ENCODE data around the gene SLC25A51.
A peak's percentile ranks its signal among the peaks of the same experiment; 100 is the strongest.

The SLC25A51 gene

DNA sequence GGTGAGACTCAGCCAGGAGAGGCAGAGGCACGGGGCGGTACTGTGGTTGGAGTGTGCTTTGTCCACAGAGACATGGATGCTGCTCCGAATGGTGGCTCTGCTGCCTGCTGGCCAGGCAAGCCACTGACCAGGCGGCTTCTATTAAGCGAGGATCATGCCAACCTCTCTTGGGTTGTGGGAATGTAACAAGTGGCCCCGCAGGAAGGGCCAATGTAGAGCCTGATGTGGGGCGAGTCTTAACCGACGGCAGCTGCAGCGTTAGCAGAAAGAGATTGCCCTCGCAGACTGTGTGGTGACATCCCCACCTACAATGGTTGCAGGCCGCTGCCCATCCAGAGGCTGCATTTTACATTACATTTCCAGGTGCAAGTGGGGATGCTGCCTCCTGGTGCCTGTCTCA is 46.6 kb upstream of the SLC25A51 start:
- TF ChIP-seq CEBPB (IDR thresholded peaks at IDR 0.05) (no peak), YY1 (IDR thresholded peaks at IDR 0.05; ENCODE audit: low read depth) (no peak), TAF1 (IDR thresholded peaks at IDR 0.05; ENCODE audit: low read depth) (no peak), NFIC (IDR thresholded peaks at IDR 0.05) (no peak), EP300 (IDR thresholded peaks at IDR 0.05; ENCODE audit: borderline replicate concordance) (no peak), CREB1 (IDR thresholded peaks at IDR 0.05; ENCODE audit: low read depth) (no peak)
- TF ChIP-seq, protein P1, sequence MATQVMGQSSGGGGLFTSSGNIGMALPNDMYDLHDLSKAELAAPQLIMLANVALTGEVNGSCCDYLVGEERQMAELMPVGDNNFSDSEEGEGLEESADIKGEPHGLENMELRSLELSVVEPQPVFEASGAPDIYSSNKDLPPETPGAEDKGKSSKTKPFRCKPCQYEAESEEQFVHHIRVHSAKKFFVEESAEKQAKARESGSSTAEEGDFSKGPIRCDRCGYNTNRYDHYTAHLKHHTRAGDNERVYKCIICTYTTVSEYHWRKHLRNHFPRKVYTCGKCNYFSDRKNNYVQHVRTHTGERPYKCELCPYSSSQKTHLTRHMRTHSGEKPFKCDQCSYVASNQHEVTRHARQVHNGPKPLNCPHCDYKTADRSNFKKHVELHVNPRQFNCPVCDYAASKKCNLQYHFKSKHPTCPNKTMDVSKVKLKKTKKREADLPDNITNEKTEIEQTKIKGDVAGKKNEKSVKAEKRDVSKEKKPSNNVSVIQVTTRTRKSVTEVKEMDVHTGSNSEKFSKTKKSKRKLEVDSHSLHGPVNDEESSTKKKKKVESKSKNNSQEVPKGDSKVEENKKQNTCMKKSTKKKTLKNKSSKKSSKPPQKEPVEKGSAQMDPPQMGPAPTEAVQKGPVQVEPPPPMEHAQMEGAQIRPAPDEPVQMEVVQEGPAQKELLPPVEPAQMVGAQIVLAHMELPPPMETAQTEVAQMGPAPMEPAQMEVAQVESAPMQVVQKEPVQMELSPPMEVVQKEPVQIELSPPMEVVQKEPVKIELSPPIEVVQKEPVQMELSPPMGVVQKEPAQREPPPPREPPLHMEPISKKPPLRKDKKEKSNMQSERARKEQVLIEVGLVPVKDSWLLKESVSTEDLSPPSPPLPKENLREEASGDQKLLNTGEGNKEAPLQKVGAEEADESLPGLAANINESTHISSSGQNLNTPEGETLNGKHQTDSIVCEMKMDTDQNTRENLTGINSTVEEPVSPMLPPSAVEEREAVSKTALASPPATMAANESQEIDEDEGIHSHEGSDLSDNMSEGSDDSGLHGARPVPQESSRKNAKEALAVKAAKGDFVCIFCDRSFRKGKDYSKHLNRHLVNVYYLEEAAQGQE (IDR thresholded peaks at IDR 0.05; ENCODE audit: low read depth): no peak

DNA sequence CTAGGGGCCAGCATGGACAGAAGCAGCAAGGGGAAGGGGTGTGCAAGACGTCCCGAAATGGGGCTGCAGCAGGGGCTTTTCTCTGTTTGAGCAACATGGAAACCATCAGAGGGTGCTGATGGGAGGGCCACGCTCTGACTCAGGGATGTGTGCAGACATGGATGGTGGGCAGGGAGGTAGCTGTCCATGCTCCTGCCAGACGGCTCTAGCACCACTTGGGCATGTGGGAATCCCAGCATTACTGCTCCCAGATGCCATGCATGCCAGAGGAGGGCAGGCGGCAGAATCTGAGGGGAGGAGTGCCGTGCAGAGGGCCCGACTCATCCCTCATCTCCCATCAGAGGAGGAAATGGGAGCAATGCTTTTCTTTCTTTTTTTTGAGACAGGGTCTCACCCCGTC is 45.6 kb upstream of the SLC25A51 start:
- TF ChIP-seq CEBPB (IDR thresholded peaks at IDR 0.05): no peak
- no peak for TF ChIP-seq NFIC (IDR thresholded peaks at IDR 0.05)
- peak; percentile 51 for TF ChIP-seq TEAD4 (IDR thresholded peaks at IDR 0.05)

DNA sequence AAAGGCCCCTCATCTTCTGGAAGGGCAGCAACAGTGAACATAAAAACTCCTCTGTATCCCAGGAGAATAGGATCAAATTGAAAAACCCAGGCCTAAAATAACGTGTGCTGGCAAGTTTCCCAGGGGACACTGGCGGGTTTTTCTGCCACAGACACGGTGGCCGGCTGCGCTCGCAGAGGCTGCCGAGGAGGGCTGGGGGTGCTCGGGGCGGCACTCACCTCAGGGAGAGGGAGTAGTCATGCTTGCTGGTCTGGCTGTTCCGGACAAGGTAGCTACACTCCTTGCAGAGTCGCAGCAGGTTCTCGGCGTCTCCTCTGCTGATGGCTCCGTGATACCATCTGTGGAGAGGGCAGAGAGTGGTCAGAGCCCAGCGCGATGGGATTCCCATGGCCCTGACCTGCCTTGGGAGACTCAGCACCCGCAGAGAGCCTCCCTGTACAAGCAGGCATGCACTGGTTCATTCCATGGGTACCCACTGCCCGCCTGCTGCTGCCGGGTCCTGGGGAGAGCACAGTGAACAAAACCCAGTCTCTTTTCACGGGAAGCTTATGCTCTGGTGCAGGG is 44.6 kb upstream of the SLC25A51 start:
- TF ChIP-seq ZBTB7A (IDR thresholded peaks at IDR 0.05; ENCODE audit: low read depth) (no peak), TAF1 (IDR thresholded peaks at IDR 0.05; ENCODE audit: low read depth) (no peak), TEAD4 (IDR thresholded peaks at IDR 0.05) (no peak), CEBPB (IDR thresholded peaks at IDR 0.05) (no peak), NFIC (IDR thresholded peaks at IDR 0.05) (no peak), CREB1 (IDR thresholded peaks at IDR 0.05; ENCODE audit: low read depth) (no peak)

DNA sequence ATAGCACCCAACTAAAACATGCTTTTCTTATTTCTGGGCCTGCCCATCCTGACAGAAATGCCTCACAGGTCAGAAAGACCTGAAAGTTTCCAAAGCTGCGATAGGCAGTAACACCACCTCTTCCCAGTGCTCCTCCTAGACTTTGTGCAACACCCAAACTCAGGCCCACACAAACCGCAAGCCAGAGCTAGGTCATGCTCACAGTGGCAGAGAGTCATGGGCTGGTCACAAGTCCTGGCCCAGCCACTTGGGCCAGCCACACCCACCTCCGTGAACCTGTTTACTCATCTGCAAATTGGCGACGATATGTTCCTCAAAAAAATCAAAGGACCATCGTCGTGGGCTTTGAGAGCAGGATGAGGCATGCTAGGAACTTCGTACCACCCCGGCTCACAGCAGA is 44.0 kb upstream of the SLC25A51 start:
- TF ChIP-seq EGR1 (IDR thresholded peaks at IDR 0.05) (no peak), FOXM1 (IDR thresholded peaks at IDR 0.05; ENCODE audit: borderline replicate concordance, low read depth) (no peak), ZBTB7A (IDR thresholded peaks at IDR 0.05; ENCODE audit: low read depth) (no peak), TCF12 (IDR thresholded peaks at IDR 0.05; ENCODE audit: low read depth) (no peak), EP300 (IDR thresholded peaks at IDR 0.05; ENCODE audit: borderline replicate concordance) (no peak)

DNA sequence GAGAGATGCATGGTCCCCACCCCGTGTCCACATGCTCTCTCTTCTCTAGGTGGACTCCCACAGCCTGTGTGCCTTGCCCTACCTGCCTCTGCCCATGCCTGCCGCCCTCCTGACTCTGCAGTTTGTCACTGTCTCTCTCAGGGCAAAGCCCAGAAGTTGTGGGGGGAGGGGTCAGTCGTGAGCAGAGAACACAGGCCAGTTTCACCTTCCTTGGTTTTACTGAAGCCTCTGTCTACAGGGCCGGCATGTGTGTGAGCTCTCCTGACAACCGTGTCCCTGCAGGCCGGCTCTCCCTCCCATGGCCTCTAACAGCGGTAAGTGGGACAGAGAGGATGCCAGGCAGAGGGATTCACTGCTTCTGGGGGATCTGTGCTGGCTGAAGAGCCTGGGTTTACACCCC is 43.5 kb upstream of the SLC25A51 start:
- TF ChIP-seq TCF12 (IDR thresholded peaks at IDR 0.05; ENCODE audit: low read depth) (no peak), CEBPB (IDR thresholded peaks at IDR 0.05) (no peak), TAF1 (IDR thresholded peaks at IDR 0.05; ENCODE audit: low read depth) (no peak), ZBTB7A (IDR thresholded peaks at IDR 0.05; ENCODE audit: low read depth) (no peak), NFIC (IDR thresholded peaks at IDR 0.05) (no peak), RAD21 (IDR thresholded peaks at IDR 0.05; ENCODE audit: low read depth) (no peak), EP300 (IDR thresholded peaks at IDR 0.05; ENCODE audit: borderline replicate concordance) (no peak), YY1 (IDR thresholded peaks at IDR 0.05; ENCODE audit: low read depth) (no peak), TEAD4 (IDR thresholded peaks at IDR 0.05) (no peak), FOXM1 (IDR thresholded peaks at IDR 0.05; ENCODE audit: borderline replicate concordance, low read depth) (no peak), EGR1 (IDR thresholded peaks at IDR 0.05) (no peak), CREB1 (IDR thresholded peaks at IDR 0.05; ENCODE audit: low read depth) (no peak)
- TF ChIP-seq, protein P1 (IDR thresholded peaks at IDR 0.05; ENCODE audit: low read depth): no peak
- TF ChIP-seq, protein P2, sequence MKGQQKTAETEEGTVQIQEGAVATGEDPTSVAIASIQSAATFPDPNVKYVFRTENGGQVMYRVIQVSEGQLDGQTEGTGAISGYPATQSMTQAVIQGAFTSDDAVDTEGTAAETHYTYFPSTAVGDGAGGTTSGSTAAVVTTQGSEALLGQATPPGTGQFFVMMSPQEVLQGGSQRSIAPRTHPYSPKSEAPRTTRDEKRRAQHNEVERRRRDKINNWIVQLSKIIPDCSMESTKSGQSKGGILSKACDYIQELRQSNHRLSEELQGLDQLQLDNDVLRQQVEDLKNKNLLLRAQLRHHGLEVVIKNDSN (IDR thresholded peaks at IDR 0.05): no peak
- TF ChIP-seq, protein P3, sequence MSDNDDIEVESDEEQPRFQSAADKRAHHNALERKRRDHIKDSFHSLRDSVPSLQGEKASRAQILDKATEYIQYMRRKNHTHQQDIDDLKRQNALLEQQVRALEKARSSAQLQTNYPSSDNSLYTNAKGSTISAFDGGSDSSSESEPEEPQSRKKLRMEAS (IDR thresholded peaks at IDR 0.05): no peak

DNA sequence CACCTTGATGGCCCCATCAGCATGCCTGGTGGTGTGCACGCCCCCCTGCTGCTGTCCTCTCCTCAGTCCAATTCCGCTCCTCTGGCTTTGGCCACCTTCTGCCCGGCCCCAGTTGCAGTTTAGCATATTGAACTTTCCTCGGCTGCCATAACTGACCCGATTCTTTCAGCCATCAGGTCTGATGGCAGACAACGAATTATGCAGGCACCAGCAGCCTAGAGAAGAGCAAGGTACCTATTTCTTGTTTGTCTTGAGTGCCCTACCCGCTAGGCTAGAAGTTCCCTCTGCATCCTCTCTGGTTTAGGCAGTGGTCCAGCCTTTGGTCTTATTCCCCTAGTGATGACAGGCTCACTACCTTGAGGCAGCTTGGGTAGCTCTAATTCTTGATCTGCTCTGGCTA is 43.0 kb upstream of the SLC25A51 start:
- TF ChIP-seq TEAD4 (IDR thresholded peaks at IDR 0.05) (no peak), NFIC (IDR thresholded peaks at IDR 0.05) (no peak), FOXM1 (IDR thresholded peaks at IDR 0.05; ENCODE audit: borderline replicate concordance, low read depth) (no peak), TCF12 (IDR thresholded peaks at IDR 0.05; ENCODE audit: low read depth) (no peak), YY1 (IDR thresholded peaks at IDR 0.05; ENCODE audit: low read depth) (no peak), EP300 (IDR thresholded peaks at IDR 0.05; ENCODE audit: borderline replicate concordance) (no peak), EGR1 (IDR thresholded peaks at IDR 0.05) (no peak), CEBPB (IDR thresholded peaks at IDR 0.05) (no peak), ZBTB7A (IDR thresholded peaks at IDR 0.05; ENCODE audit: low read depth) (no peak), RAD21 (IDR thresholded peaks at IDR 0.05; ENCODE audit: low read depth) (no peak), TAF1 (IDR thresholded peaks at IDR 0.05; ENCODE audit: low read depth) (no peak)
- TF ChIP-seq, protein P2 (IDR thresholded peaks at IDR 0.05): no peak
- TF ChIP-seq, protein P1 (IDR thresholded peaks at IDR 0.05; ENCODE audit: low read depth): no peak
- TF ChIP-seq, protein P3 (IDR thresholded peaks at IDR 0.05): no peak
